GM18511 (cell line): ENCODE data around the gene NPR2.
A peak's percentile ranks its signal among the peaks of the same experiment; 100 is the strongest.

ENCODE experiments used
- ATAC-seq: cut with Tn5 transposase; IDR thresholded peaks from one replicate; pipeline ENCODE4 v1.9.1; 2021; ENCODE audit warnings: mild to moderate bottlenecking, moderate library complexity; ENCODE audit not compliant: unreplicated experiment

NPR2 gene

DNA sequence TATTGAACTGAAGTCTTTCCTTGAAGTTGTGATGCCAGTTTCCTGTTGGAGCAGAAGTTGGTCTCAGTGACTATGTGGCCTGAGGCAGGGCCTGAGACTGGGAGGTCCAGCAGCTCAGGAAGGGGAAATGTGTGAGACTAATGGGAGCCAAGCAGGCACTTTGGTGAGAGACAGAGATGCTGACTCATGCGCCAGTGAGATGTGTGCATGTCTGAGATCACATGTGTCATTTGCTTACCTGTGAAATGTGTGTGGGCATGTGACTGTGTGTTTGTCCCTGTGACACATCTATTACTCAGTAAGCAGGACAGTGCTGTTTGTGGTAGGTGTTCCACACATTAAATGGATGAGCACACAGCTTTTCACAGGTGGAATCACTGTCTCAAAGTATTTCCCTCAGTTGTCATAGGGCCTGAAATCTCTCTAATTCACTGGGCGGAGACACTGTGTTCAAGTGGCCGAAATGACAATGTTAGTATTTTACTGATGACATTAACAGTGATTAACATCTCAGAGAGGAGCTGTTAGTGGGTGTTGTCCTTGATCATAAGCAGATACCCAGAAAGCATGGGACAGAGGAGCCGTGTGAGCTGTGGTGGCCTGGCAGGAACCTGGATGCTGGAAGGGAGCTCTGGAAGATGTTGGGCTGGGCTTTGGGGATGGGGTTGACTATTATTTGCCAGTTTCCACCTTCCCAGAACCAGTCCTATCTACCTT, 7.4 kb downstream of the NPR2 start:
- ATAC-seq, result no peak

- ATAC-seq, result no peak
These were observed 9.1 kb downstream of the NPR2 start for GRCh38 chr9:35800530-35800929.

DNA sequence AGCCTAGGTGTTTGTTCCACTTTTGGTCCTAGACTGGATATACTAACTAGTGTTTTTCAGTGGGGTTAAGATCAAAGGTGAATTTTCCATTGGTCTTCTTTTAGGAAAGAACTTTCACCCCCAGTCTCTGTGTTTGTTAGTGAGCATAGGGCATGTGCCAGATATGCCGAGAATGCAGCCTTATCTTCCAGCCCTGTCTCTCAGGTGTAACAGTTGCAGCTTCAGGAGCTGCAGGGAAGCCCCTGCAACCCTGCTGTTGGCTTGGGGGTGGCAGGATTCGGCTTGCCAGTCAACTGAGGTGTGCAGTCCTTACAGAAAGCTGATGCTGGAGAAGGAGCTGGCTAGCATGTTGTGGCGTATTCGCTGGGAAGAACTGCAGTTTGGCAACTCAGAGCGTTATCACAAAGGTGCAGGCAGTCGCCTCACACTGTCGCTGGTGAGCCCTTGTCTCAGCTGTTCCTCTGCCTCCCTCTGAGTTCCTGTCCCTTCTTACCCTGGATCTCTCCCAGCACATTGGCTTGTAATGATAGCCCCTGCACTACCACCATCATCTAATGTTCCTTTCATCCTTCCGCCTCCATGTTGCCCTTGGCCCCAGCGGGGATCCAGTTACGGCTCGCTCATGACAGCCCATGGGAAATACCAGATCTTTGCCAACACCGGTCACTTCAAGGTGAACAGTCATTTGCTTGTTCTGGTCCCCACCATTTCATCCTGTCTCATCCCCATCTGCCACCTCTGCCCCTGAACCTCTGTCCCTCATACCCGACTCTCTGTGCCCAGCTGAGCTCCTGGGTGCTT, 10.1 kb downstream of the NPR2 start:
- ATAC-seq, result no peak

DNA sequence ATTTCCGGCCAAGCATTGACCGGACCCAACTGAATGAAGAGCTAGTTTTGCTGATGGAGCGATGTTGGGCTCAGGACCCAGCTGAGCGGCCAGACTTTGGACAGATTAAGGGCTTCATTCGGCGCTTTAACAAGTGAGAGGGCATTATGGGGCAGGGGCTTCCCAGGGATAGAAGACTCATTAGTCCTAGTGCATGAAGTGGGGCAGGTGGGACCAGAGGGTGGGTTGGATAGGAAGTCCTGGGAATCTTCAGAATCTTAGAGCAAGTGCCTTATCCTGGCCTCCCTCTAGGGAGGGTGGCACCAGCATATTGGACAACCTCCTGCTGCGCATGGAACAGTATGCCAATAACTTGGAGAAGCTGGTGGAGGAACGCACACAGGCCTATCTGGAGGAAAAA, 14.7 kb downstream of the NPR2 start:
- ATAC-seq, result no peak

GRCh38 chr9:35808433-35808832, 17.0 kb downstream of the NPR2 start:
- no peak for ATAC-seq

GRCh38 chr9:35810122-35810521, 18.7 kb downstream of the NPR2 start:
- ATAC-seq, result no peak

DNA sequence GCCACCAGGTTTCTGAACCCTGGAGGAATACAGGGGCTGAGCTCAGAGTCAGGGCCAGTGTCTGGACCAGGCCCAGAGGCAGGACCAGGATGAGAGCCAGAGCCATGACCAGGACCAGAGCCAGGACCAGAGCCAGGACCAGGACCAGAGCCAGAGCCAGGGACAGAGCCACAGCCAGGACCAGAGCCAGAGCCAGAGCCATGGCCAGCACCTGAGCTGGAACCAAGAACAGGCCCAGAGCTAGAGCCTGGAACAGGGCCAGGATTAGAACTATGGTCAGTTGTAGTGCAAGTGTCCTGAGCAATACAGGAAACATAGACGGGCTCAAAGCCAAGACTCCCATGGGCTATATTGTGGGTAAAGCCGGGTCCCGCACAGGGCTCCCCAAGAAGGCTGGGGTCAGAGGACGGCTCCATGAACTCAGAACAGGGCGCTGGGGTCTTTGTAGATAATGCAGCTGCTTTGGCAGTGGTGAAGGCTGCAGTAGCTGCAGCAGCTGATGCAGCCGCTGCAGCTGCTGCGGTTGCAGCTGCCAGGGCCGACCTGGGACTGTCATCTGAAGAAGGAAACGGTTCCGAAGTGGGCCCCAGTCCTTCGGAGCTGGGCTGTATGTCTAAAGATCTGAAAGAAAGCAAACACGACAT, 20.1 kb downstream of the NPR2 start:
- no peak for ATAC-seq

DNA sequence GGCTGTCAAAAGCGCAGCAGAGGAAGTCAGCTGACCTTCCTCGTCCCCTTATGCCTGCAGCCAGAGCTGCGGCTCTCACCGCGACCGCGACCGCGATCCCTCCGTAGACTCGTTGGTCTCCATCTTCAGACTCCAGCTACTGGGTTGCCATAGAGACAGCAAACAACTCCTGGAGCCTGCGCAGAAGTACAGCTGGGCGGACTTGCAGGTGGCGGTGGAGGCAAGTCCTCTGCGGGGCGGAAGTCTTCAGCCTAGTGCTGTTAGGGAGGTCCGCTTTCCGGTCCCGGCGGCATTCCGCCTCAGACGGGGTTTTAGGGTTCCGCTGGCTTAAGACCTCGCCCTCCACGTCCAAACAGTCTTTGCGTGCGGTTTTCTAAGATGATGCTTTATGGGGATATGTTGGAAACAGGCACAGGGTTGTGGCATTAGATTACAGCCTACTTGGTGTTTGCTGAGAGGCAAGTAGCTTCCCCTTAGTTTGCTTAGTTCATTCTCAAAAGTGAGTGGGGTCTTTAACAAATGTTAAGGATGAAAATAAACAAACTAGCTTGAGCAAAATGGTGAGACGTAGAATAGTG, 20.7 kb downstream of the NPR2 start, which contains the start of gene SPAG8:
Gene SPAG8, minus strand, starts transcription at position 238 of the 578 bp plus-strand sequence. Its CDS starts 115 bp downstream, at position 123.
- ATAC-seq, result peak; percentile 65

- no peak for ATAC-seq
These were observed 22.2 kb downstream of the NPR2 start for GRCh38 chr9:35813434-35814105.

DNA sequence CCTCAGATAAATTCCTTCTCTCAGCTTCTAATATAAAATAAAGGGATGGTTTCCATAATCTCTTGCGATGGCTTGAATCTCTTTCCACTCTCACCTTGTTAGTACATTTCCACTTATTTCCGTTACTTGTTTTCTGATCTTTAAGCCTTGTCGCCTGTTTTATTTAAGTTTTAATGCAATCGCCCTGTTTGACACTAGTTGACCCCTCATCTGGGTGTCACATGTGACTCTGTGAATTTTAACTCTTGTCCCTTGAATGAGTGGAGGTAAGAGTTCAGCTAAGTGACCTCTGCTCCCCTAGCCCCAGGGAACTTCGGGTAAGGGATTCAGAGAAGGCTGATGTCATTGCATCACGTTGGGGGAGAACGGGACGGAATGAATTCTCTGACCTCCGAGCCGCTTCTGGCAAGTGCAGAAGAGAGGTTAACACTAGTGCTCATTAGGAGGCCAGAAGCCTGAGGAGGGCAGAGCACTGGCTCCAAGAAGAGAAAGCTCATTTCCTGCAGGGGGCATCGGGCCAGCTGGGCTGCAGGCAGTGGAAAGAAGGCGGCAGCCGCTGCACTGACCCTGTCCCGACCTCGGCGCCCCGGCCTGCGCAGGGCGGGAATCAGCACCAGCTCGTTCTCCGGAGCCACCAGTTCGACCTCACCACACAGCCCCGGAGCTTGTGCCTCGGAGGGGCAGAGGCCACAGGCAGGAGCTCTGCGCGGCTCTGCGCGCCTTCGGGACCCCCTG, 22.9 kb downstream of the NPR2 start:
- peak; percentile 32 for ATAC-seq

DNA sequence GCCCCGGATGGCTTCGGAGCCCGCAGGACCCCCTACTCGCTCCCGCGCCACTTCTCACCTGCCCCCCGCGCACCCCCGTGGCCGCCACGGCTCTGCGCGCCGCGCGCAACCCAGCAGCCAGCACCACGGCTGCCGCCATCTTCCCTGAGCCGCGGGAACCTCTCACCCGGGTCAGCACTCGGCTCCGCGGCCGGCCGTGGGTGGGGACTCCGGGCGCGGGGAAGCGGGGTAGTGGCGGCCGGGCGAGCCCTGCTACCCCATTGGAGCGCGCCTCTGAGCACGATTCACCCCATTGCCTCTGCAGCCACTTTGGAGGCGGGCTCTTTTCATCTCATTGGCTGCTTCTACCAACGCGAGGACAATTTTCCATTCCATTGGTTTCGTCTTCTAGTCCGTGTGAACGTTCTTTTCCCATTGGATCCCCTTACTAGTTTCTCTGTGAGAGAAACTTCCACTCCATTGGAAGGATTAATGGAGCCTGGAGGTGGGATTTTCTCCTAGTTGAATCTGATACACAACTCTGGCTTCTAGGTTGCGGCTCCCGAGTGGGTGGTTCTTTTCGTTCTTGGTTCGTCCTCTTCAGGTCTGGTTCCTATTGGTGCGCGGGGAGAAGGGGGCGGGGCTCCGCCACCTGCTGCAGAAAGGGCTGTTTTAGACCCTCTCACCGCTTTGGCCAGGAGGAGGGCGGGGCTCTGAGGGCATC, 23.6 kb downstream of the NPR2 start, which contains the start of gene HINT2:
Gene HINT2, minus strand, starts transcription at position 202 of the 703 bp plus-strand sequence. Its CDS starts 63 bp downstream, at position 139.
- peak; percentile 79 for ATAC-seq

DNA sequence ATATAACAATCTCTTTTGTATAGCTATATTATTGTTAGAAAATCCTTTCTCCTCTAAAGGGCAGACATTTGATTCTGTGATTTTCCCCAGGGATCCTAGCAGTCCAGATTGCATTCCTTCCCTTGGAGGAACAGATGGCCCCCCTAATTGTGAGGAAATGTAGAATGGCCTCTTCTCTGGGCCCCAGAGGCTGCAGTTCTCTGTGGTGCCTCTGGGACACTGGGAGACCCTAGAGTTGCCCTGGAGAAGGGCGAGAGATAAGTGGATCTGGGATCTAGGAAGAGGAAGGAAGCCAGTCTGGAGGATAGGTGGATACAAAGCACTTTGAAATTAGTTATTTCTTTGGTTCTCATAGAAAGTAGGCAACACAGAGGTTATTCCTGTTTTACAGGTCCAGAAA, 25.3 kb downstream of the NPR2 start:
- ATAC-seq, result no peak

DNA sequence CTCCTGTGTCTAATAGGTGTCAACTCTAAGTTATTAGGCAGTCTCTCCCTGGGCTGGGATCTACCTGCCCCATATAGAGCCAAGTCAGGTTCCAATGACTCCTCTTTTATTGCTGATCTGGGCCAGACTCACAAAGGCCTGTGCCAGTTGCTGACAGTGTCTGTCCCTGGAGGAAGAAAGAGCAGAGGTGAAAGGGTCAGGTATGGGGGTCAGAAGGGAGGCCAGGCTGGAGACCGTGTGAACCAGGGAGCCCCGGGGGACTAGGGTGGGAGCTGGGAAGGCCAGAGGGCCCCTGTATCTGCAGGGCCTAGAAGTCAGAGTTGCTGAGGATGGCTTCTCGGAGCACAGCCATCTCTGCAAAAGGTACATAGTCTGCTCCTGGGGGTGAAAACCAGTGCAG, 26.9 kb downstream of the NPR2 start:
- no peak for ATAC-seq

DNA sequence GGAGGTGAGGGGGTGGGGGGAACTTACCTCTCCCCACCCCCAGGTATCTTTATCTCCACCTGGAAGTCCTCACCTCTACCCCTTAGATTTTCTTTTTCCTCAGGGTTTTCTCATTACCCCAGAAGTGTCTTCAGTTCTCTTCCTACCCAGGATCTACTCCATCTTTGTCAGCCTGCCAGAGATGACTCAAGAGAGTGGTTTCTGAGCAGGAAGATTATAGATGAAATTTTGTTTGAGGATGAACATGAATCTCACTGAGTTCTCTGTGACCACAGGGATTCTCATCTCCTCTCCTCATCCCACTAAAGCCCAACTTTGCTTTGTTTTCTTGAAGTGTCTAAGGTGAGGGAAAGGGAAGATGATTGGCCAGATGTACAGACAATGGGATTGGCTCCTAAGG, 28.7 kb downstream of the NPR2 start:
- no peak for ATAC-seq

DNA sequence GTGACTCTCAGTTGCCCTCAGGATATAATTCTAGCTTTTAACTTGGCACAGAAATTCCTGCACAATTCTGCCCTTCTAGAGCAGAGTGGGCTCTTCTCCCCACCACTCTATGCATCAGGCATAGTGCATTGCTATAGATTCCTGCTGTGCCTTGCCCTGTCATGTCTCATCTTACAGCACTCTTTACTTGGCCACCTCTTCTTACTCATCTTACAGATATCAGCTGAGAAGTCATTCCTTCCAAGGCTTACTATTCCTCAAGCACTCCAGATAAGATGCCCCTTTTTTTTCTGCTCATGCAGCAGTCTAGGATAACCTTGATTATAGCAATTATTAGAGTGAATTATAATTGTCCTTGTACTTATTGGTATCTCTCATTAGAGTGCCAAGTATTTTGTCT, 31.5 kb downstream of the NPR2 start:
- ATAC-seq, result no peak

DNA sequence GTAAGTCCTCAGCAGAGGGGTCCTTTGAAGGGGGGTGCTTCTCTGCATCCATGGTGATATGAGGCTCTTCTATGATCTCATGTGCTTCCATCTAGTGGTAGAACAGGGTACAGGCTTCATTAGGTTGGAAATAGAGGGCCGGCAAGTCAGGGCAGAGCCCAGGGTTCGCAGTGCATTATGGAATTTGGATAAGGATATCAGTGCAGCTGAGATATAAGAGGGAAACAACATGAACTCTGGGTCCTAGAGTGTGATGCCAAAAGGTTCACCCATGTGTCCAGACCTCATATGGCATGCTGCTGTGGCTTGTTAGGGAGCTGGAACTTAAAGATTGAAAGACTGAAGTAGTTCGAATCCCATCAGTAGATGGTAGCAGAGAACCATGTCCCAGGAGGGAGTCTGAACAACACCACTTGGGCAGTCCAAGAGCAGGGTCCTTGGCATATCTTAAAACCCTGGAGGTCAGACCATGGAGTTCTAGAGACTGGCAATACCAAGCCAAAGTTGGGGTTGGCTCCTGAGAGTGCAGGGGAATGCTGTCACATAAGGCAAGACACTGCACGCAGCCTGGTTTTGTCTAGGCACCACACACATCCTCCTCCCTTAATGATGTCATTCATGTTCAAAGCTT, 34.8 kb downstream of the NPR2 start:
- ATAC-seq, result peak; percentile 71

DNA sequence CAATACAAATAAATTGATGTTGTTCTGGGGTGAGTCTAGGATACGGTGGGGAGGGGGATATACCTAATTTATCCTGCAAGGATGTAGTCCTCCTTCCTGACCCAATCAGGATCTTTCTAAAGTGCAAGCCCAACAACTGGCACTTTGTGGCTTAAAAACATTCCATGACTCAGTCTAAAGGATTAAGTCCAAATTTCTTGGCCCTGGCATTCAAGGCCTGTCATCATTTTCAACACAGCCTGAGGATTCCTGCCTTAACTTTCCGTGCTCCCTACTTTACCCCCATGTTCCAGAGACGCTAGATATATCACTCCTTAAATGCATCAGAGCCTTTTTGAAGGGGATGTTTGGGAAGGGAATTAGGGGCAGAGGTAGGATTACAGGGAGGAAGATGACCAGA, 36.1 kb downstream of the NPR2 start:
- no peak for ATAC-seq

- ATAC-seq, result peak; percentile 5
These were observed 37.3 kb downstream of the NPR2 start, which contains the start of gene FAM221B for GRCh38 chr9:35828716-35829083. Gene FAM221B (minus strand): TSS chr9:35828732. CDS start chr9:35826161, 2,571 bp downstream.
